WI38 (cell line): ENCODE results near the gene CT47C1.
"Not testable (repeated sequence)": the region's sequence is repeated elsewhere in the genome, so short reads cannot be mapped to it uniquely, and the experiment has no call there.

Experiments
- H3K4me3 ChIP-seq: 2 replicates; pipeline ENCODE4 v1.5.1; 2011; ENCODE audit warnings: low read depth, mild to moderate bottlenecking, control low read depth, low read length
- TF ChIP-seq, protein P1 (sequence below): IDR thresholded peaks from 2 replicates; pipeline ENCODE4 v1.5.1; 2012; ENCODE audit warnings: low read depth, mild to moderate bottlenecking, control low read depth, low read length

CT47C1 gene

DNA sequence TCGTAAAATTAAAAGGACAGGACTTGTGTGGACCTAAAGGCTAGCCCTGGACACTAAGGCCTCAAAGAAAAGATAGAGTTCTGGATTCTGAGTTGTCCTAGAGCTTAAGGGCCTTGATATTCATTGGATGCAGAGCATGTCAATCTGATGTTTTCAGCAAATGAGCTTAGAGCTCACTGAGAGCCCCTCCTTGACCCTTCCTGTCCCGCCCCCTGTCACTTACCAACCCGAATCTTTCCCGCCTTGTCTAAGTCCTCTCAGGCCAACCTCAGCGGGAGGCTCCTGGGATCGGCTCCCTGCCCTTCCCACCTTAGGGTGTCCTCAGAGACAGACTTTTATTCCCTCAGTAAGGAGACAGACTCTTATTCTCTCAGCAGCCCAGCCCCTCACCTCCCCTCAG, at the start of gene CT47C1:
Gene CT47C1 (plus strand): TSS at position 250 of the 400 bp plus-strand sequence. CDS start 233 bp downstream, outside the sequence.
- no peak within 1 kb of the TSS for H3K4me3 ChIP-seq
- TF ChIP-seq, protein P1, sequence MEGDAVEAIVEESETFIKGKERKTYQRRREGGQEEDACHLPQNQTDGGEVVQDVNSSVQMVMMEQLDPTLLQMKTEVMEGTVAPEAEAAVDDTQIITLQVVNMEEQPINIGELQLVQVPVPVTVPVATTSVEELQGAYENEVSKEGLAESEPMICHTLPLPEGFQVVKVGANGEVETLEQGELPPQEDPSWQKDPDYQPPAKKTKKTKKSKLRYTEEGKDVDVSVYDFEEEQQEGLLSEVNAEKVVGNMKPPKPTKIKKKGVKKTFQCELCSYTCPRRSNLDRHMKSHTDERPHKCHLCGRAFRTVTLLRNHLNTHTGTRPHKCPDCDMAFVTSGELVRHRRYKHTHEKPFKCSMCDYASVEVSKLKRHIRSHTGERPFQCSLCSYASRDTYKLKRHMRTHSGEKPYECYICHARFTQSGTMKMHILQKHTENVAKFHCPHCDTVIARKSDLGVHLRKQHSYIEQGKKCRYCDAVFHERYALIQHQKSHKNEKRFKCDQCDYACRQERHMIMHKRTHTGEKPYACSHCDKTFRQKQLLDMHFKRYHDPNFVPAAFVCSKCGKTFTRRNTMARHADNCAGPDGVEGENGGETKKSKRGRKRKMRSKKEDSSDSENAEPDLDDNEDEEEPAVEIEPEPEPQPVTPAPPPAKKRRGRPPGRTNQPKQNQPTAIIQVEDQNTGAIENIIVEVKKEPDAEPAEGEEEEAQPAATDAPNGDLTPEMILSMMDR: no peak

DNA sequence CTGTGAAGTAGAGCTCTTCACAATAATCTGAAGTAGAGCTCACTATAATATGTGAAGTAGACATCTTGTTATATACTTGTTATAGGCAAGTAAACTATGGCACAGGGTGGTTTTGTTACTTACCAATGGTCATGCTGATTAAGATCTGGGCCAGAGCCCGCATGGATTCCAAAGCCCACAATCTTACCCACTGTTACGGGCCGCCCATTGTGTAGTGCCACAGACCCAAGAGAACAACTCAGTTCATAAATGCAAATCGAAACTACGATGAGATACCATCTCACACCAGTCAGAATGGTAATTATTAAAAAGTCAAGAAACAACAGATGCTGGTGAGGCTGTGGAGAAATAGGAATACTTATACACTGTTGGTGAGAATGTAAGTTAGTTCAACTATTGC, 46.9 kb upstream of the CT47C1 start:
- TF ChIP-seq, protein P1: no peak
- H3K4me3 ChIP-seq: no peak overlapping the region

DNA sequence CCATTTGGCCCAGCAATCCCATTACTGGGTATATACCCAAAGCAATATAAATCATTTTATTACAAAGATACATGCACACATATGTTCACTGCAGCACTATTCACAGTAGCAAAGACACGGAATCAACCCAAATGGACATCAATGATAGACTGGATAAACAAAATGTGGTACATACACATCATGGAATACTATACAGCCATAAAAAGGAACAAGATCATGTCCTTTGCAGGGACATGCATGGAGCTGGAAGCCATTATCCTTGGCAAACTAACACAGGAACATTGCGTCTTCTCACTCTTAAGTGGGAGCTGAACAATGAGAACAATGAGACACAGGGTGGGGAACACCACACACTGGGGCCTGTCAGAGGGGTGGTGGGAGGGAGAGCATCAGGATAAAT, 46.4 kb upstream of the CT47C1 start:
- not testable (repeated sequence) for H3K4me3 ChIP-seq

DNA sequence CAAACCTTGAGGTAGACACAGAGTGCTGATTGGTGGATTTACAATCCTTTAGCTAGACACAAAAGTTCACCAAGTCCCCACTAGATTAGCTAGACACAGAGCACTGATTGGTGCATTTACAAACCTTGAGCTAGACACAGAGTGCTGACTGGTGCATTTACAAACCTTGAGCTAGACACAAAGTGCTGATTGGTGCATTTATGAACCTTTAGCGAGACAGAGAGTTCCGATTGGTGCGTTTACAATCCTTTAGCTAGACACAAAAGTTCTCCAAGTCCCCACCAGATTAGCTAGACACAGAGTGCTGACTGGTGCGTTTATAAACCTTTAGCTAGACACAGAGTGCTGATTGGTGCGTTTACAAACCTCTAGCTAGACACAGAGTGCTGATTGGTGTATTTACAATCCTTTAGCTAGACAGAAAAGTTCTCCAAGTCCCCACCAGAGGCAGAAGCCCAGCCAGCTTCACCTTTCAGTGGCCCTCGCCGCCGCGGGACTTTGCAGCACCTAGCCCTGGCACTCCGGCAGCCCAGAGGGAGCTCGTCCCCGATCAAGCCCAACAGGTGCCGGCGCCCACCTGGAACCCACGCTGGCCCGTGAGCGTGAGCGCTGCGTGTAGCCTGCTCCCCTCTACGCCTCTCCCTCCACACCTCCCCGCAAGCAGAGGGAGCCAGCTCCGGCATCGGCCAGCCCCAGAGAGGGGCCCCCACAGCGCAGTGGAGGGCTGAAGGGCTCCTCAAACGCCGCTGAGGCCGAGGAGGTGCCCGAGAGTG, 44.6 kb upstream of the CT47C1 start:
- H3K4me3 ChIP-seq: not testable (repeated sequence)

DNA sequence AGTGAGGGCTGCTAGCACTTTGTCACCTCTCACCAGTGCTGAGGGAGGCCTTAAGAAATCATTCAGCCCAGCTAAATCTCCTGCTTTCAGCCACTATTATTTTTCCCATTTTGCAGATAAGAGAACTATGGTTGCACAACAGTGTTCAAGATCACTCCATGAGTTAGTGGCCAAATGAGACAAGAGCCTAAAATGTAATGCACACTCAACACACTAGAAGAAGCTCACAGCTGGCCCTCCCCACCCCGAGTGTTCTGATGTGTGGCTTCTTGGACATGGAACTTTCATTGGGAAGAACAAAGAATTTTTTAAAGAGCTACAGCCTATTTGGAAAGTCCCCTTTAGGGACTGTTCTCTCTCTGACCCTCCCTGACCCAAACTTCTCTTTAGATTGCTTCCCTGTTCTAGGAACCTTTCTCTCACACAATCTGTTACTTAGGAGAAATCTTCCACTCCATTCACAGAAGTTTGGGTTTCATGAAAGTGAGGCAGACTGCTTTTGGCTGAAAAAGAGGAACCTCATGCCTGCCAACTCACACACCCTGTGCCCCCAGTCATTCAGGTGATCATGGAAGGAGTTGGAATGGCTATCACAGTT, 44.0 kb upstream of the CT47C1 start:
- no peak overlapping the region for H3K4me3 ChIP-seq
- TF ChIP-seq, protein P1: no peak

DNA sequence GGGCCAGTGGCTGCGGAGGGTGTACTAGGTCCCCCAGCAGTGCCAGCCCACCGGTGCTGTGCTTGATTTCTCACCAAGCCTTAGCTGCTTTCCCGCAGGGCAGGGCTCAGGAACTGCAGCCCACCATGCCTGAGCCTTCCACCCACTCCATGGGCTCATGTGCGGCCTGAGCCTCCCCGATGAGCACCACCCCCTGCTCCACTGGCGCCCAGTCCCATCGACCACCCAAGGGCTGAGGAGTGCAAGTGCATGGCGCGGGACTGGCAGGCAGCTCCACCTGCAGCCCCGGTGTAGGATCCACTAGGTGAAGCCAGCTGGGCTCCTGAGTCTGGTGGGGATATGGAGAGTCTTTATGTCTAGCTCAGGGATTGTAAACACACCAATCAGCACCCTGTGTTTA, 43.1 kb upstream of the CT47C1 start:
- H3K4me3 ChIP-seq: not testable (repeated sequence)

DNA sequence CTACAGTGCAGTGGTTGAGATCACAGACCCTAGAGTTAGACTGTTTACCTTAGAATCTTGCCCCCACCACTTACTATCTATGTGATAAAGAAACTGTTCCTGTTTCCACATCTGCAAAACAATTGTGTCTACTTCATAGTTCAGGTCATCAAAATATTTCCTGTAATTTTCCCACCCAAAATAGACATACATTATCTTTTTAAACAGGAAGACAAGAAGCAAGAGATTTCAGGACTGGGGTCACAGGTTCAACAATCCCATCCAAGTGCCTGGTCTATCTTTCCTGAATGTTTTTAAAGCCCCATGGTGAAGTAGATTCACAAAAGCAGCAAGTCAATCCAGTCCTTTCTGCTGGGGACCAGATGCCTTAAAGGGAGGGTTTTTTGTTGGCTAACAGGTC, 41.8 kb upstream of the CT47C1 start:
- TF ChIP-seq, protein P1: no peak
- H3K4me3 ChIP-seq: no peak overlapping the region

DNA sequence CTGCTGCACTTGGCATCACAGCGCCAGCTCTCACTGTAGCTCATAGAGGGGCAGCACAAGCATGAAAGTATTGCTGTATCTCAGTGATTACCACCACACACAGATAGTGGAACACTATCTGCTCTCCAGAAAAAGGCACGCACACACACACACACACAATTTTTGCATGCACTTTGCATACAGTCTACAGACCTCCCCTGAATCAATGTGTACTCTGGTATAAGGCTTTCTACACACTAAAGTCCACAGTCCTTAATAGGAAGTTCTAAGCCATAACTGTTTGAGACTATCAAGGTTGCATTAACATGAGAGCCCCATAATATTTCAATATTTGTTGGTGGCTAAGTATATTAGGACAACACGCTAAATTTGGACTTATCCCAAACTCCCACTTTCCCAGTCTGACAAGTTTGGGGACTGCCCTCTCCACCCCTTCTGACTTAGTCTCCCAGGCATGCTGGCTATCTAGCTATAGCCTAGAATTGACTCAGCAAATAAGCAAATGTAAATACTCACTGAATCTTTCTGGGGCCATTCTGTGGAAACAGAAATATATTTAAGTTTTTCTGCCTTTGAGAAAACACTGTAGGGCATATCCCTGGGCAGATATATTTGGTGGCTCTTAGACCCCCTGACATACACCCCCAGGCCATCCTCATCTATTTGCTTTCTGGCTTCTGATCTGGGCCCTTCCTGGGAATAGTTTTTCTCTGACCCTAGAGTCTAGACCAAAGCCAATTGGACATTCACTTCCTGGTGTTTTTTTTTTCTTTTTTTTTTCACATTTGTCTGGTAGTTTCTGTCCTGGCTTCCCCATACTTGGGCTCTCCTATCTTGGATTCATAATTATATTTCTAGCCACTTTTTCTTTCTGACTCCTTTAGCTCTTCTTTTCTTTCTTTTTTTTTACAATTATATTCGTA, 36.4 kb upstream of the CT47C1 start:
- TF ChIP-seq, protein P1: no peak
- no peak overlapping the region for H3K4me3 ChIP-seq
